H1 (cell line): ENCODE results near the gene GAD2. TPM values are rescaled to one million over a fixed set of nuclear protein-coding genes. Genes with fewer than 3 reads are reported as not detected.

Experiments used
- CTCF ChIA-PET: fragments of 300-600 bp; sonication (Branson Sonifier 250); formaldehyde crosslinking; loops from one replicate; lab custom pipeline; 2021; ENCODE audit not compliant: partially characterized antibody; lab: Charles Lee
- POLR2A ChIA-PET: fragments of 300-600 bp; sonication (Branson Sonifier 250); formaldehyde crosslinking; loops from one replicate; lab custom pipeline; 2021; ENCODE audit warnings: inconsistent platforms; ENCODE audit not compliant: partially characterized antibody; lab: Charles Lee
- DNase-seq, 2 experiments: peaks; one replicate each; pipeline versions ENCODE4 v3.0.0 to v3.0.0-alpha.2; 2010 to 2022; ENCODE audit warnings: low spot score in 2 of 2, low read depth in 1 of 2, mixed read lengths in 1 of 2
- FAIRE-seq: peaks from 2 replicates; lab custom pipeline; 2011; peaks lifted over from hg19 to GRCh38; lab: Jason Lieb, UNC
- H2AFZ ChIP-seq: 2 replicates; pipeline ENCODE4 v1.8.1; 2012; ENCODE audit warnings: low read length, inconsistent platforms
- H2AK5ac ChIP-seq: 2 replicates; pipeline ENCODE4 v1.6.1; 2013; ENCODE audit warnings: low read depth, low read length
- H2BK120ac ChIP-seq: replicated peaks from 2 replicates; pipeline ENCODE3; 2013; ENCODE audit warnings: low read depth, low read length, inconsistent platforms
- H2BK12ac ChIP-seq: 2 replicates; pipeline ENCODE4 v1.6.1; 2013; ENCODE audit warnings: low read depth, low read length
- H2BK15ac ChIP-seq: 2 replicates; pipeline ENCODE4 v1.6.1; 2013; ENCODE audit warnings: low read length
- H2BK20ac ChIP-seq: 2 replicates; pipeline ENCODE4 v1.6.1; 2013; ENCODE audit warnings: low read length
- H2BK5ac ChIP-seq: 2 replicates; pipeline ENCODE4 v1.6.1; 2013; ENCODE audit warnings: low read depth, low read length
- H3K14ac ChIP-seq: 2 replicates; pipeline ENCODE4 v1.6.1; 2013; ENCODE audit warnings: inconsistent platforms; ENCODE audit not compliant: insufficient read length
- H3K18ac ChIP-seq: 2 replicates; pipeline ENCODE4 v1.6.1; 2013; ENCODE audit warnings: low read length; ENCODE audit errors: extremely low read depth
- H3K23ac ChIP-seq: 2 replicates; pipeline ENCODE4 v1.6.1; 2013; ENCODE audit warnings: inconsistent platforms; ENCODE audit not compliant: insufficient read length
- H3K23me2 ChIP-seq: 2 replicates; pipeline ENCODE4 v1.6.1; 2013; ENCODE audit warnings: low read depth, low read length
- H3K27ac ChIP-seq: 2 replicates; pipeline ENCODE4 v1.6.1; 2011; ENCODE audit warnings: low read depth, low read length, inconsistent platforms
- H3K27me3 ChIP-seq, 4 experiments: replicated peaks in 1 of 4; 1 replicate in 1 of 4; 2 replicates in 3 of 4; pipeline versions ENCODE4 v1.6.1 to v1.8.1; 2011 to 2013; ENCODE audit warnings: low read length in 3 of 4, mild to moderate bottlenecking in 3 of 4, inconsistent platforms in 2 of 4, mixed read lengths in 2 of 4, moderate library complexity in 1 of 4; ENCODE audit not compliant: control insufficient read depth in 3 of 4, insufficient read depth in 3 of 4; ENCODE audit errors: extremely low read depth in 1 of 4
- H3K36me3 ChIP-seq, 4 experiments: 2 replicates each; pipeline versions ENCODE4 v1.6.1 to v1.8.1; 2011 to 2013; ENCODE audit warnings: mild to moderate bottlenecking in 4 of 4, low read length in 3 of 4, moderate library complexity in 2 of 4, control low read depth in 1 of 4, inconsistent platforms in 1 of 4; ENCODE audit not compliant: insufficient read depth in 4 of 4, control insufficient read depth in 2 of 4
- H3K4ac ChIP-seq: replicated peaks from 2 replicates; pipeline ENCODE3; 2013; ENCODE audit warnings: low read length, low read depth, mixed read lengths, inconsistent platforms; ENCODE audit not compliant: insufficient read length
- H3K4me1 ChIP-seq, 4 experiments: replicated peaks in 1 of 4; 1 replicate in 1 of 4; 2 replicates in 3 of 4; pipeline versions ENCODE4 v1.6.1 to v1.8.1; 2011 to 2013; ENCODE audit warnings: low read length in 3 of 4, inconsistent platforms in 2 of 4, mixed read lengths in 1 of 4; ENCODE audit not compliant: insufficient read depth in 4 of 4, control insufficient read depth in 3 of 4
- H3K4me2 ChIP-seq, 2 experiments: 2 replicates each; pipeline versions ENCODE4 v1.6.1 to v1.8.1; 2011 to 2013; ENCODE audit warnings: low read depth in 2 of 2, low read length in 2 of 2, control low read depth in 1 of 2, inconsistent platforms in 1 of 2, mild to moderate bottlenecking in 1 of 2; ENCODE audit not compliant: insufficient read depth in 1 of 2
- H3K4me3 ChIP-seq, 4 experiments: fragments of 200-600, 300-600 bp in 1 of 4; sonication (generic), shearing (Covaris generic), sonication (Bioruptor Twin) in 1 of 4; 2 replicates each; pipeline versions ENCODE4 v1.5.1 to v1.8.1; 2011 to 2016; ENCODE audit warnings: low read length in 4 of 4, low read depth in 3 of 4, control low read depth in 2 of 4, inconsistent platforms in 2 of 4, mild to moderate bottlenecking in 2 of 4, mixed read lengths in 1 of 4, moderate library complexity in 1 of 4; ENCODE audit not compliant: insufficient read depth in 2 of 4; ENCODE audit errors: extremely low read depth in 1 of 4
- H3K56ac ChIP-seq: replicated peaks from 2 replicates; pipeline ENCODE3; 2013; ENCODE audit warnings: low read depth, mild to moderate bottlenecking, mixed read lengths, low read length, inconsistent platforms; ENCODE audit not compliant: insufficient read length
- H3K79me1 ChIP-seq: 2 replicates; pipeline ENCODE4 v1.6.1; 2013; ENCODE audit warnings: low read depth, low read length, control low read depth
- H3K79me2 ChIP-seq, 2 experiments: 2 replicates each; pipeline versions ENCODE4 v1.6.1 to v1.8.1; 2012 to 2013; ENCODE audit warnings: low read length in 2 of 2, mild to moderate bottlenecking in 2 of 2, inconsistent platforms in 1 of 2; ENCODE audit not compliant: insufficient read depth in 2 of 2, control insufficient read depth in 1 of 2
- H3K9ac ChIP-seq, 4 experiments: replicated peaks in 1 of 4; 1 replicate in 1 of 4; 2 replicates in 3 of 4; pipeline versions ENCODE4 v1.6.1 to v1.8.1; 2011 to 2013; ENCODE audit warnings: low read depth in 3 of 4, low read length in 3 of 4, control low read depth in 2 of 4, mild to moderate bottlenecking in 2 of 4, moderate library complexity in 2 of 4, inconsistent platforms in 1 of 4; ENCODE audit errors: extremely low read depth in 1 of 4
- H3K9me3 ChIP-seq, 2 experiments: 2 replicates each; pipeline versions ENCODE4 v1.6.1 to v1.8.1; 2012 to 2013; ENCODE audit warnings: mild to moderate bottlenecking in 2 of 2, moderate library complexity in 2 of 2, control low read depth in 1 of 2, inconsistent platforms in 1 of 2, low read depth in 1 of 2, low read length in 1 of 2, mixed read lengths in 1 of 2; ENCODE audit not compliant: insufficient read depth in 2 of 2
- H4K20me1 ChIP-seq, 2 experiments: replicated peaks in 1 of 2; 2 replicates each; pipeline versions ENCODE3 to v1.8.1; 2011 to 2013; ENCODE audit warnings: inconsistent platforms in 2 of 2, low read length in 2 of 2, mild to moderate bottlenecking in 1 of 2; ENCODE audit not compliant: insufficient read depth in 2 of 2, control insufficient read depth in 1 of 2
- H4K5ac ChIP-seq: 2 replicates; pipeline ENCODE4 v1.6.1; 2013; ENCODE audit warnings: low read length, low read depth, mixed read lengths, inconsistent platforms; ENCODE audit not compliant: insufficient read length
- H4K8ac ChIP-seq: 2 replicates; pipeline ENCODE4 v1.8.0; 2013; ENCODE audit warnings: mild to moderate bottlenecking, moderate library complexity, low read length, inconsistent platforms; ENCODE audit not compliant: insufficient read depth; ENCODE audit errors: extremely low read depth
- H4K91ac ChIP-seq: replicated peaks from 2 replicates; pipeline ENCODE3; 2013; ENCODE audit warnings: low read length, mixed read lengths, inconsistent platforms; ENCODE audit not compliant: insufficient read length
- CHD2 ChIP-seq: IDR thresholded peaks from 2 replicates; pipeline ENCODE4 v1.6.1; 2012; ENCODE audit warnings: low read length, improper control_type of control experiment
- FOSL1 ChIP-seq: IDR thresholded peaks from 2 replicates; pipeline ENCODE4 v1.6.1; 2011; ENCODE audit warnings: mild to moderate bottlenecking, low read depth, low read length, moderate library complexity; ENCODE audit not compliant: insufficient read depth
- KDM1A ChIP-seq: fragments of 200-600, 300-600 bp; sonication (generic); IDR thresholded peaks from 2 replicates; pipeline ENCODE4 v1.7.1; 2016; ENCODE audit warnings: mild to moderate bottlenecking, low read length, borderline replicate concordance
- RNF2 ChIP-seq: fragments of 200-900, 300-1000 bp; sonication (generic); IDR thresholded peaks from 2 replicates; pipeline ENCODE4 v1.7.1; 2016; ENCODE audit warnings: borderline replicate concordance, low read depth, mild to moderate bottlenecking, antibody characterized with exemption, low read length; ENCODE audit not compliant: poor library complexity, severe bottlenecking; ENCODE audit errors: missing control alignments
- TAF7 ChIP-seq: optimal IDR thresholded peaks from 2 replicates; pipeline ENCODE3; 2011; ENCODE audit warnings: low read depth, mild to moderate bottlenecking, inconsistent platforms, low read length, moderate library complexity, borderline replicate concordance
- YY1 ChIP-seq: IDR thresholded peaks from 2 replicates; pipeline ENCODE4 v1.6.1; 2011; ENCODE audit warnings: low read depth, mild to moderate bottlenecking, low read length
- WGBS, 2 experiments: shearing (Covaris generic) in 1 of 2; methylation state at CpG; one replicate each; pipeline versions ENCODE4 v1.1.6 to v1.1.7; 2013 to 2015; ENCODE audit warnings: low lambda C conversion rate in 2 of 2, mixed read lengths in 2 of 2, inconsistent platforms in 1 of 2, low coverage in 1 of 2, missing lambda C conversion rate in 1 of 2; ENCODE audit not compliant: insufficient replicate concordance in 2 of 2, insufficient coverage in 1 of 2, insufficient read length in 1 of 2; ENCODE audit errors: extremely low coverage in 1 of 2, missing lambda C conversion rate in 1 of 2; 5-methylcytosine and 5-hydroxymethylcytosine counted together
- polyA plus RNA-seq, 7 experiments: library from polyadenylated mRNA; depleted of rRNA in 3 of 7; stranded (reverse) in 5 of 7; unstranded in 2 of 7; fragments of >200 nt in 5 of 7; fragments of 200-250 nt in 2 of 7; gene quantifications; 1 replicate in 5 of 7; 2 replicates in 1 of 7; 4 replicates in 1 of 7; pipeline versions ENCODE4 v1.2.1 to v1.2.3, GENCODE V29; 2011 to 2013; ENCODE audit warnings: missing spikeins in 2 of 7, mixed read lengths in 2 of 7
- total RNA-seq: library from RNA; stranded (reverse); fragmentation: NEBNext Ultra II Directional; extraction: Animal tissue kit (Norgen Biotek cat#: 25700); gene quantifications from 2 replicates; pipeline ENCODE4 v1.2.1, GENCODE V29; 2021

Gene GAD2
- total and polyA plus RNA-seq, 2 of the 8 experiments (the other 6 are each of a cell fraction or from before 2014, with no cell fraction given) = 0.30 to 0.47 TPM

GRCh38 chr10:26227786-26228185, 11.2 kb downstream of the GAD2 start:
- no peak overlapping the region for H2BK120ac ChIP-seq
- no peak overlapping the region for H2BK12ac ChIP-seq
- no peak overlapping the region for H3K4me3 ChIP-seq
- no peak overlapping the region for H4K5ac ChIP-seq
- H2BK20ac ChIP-seq = no peak overlapping the region
- no peaks in the 10 kb centered on the region for H3K36me3 ChIP-seq
- no peak overlapping the region for H2BK15ac ChIP-seq
- no peaks in the 10 kb centered on the region for H3K79me2 ChIP-seq
- no peak overlapping the region for H3K23ac ChIP-seq
- no peaks in the 10 kb centered on the region for H4K20me1 ChIP-seq
- H4K91ac ChIP-seq = no peak overlapping the region
- H3K9me3 ChIP-seq = no peaks in the 10 kb centered on the region
- DNase-seq = no peak
- no peaks in the 10 kb centered on the region for H3K4me1 ChIP-seq
- H3K79me1 ChIP-seq = no peaks in the 10 kb centered on the region
- no peak overlapping the region for H3K4ac ChIP-seq
- H3K27me3 ChIP-seq = no peaks in the 10 kb centered on the region
- ChIA-PET POLR2A (no interaction called here), CTCF (interaction anchor here (1.6 kb wide), 1 partner anchor 17 kb away, joined by 4 read pairs; no protein-coding TSS in a partner anchor)
- H2BK5ac ChIP-seq = no peak overlapping the region
- WGBS, 2 experiments = 86% methylated on average over 5 of the region's 5 CpGs; no CpG with 5 or more reads in 1 of the 2 experiments
- H3K23me2 ChIP-seq = no peaks in the 10 kb centered on the region
- no peak overlapping the region for H3K9ac ChIP-seq
- no peak overlapping the region for H4K8ac ChIP-seq
- no peak overlapping the region for H2AFZ ChIP-seq
- H3K56ac ChIP-seq = no peak overlapping the region
- H3K27ac ChIP-seq = no peak overlapping the region
- no peak for FAIRE-seq
- no peak overlapping the region for H3K4me2 ChIP-seq
- H2AK5ac ChIP-seq = 0 out of 2 replicates have a peak overlapping the region, but pooled peaks have one; percentile 7
- H3K18ac ChIP-seq = no peak overlapping the region
- H3K14ac ChIP-seq = no peak overlapping the region
- TF ChIP-seq YY1 (no peak), KDM1A (no peak), FOSL1 (no peak), RNF2 (no peak), CHD2 (no peak), TAF7 (no peak)
